Panc1 (cell line): ENCODE results near the gene ARHGEF35.
"Not testable (repeated sequence)": the region's sequence is repeated elsewhere in the genome, so short reads cannot be mapped to it uniquely, and the experiment has no call there.

Source experiments
- CTCF ChIP-seq: fragments of 450-650 bp; IDR thresholded peaks from 2 replicates; pipeline ENCODE4 v1.5.1; 2017; ENCODE audit warnings: mild to moderate bottlenecking
- POLR2AphosphoS5 ChIP-seq: IDR thresholded peaks from 2 replicates; pipeline ENCODE4 v1.6.1; 2012; ENCODE audit warnings: mild to moderate bottlenecking, low read depth, low read length, moderate library complexity
- SIN3A ChIP-seq: IDR thresholded peaks from 2 replicates; pipeline ENCODE4 v1.6.1; 2012; ENCODE audit warnings: low read depth, mild to moderate bottlenecking, low read length, moderate library complexity, borderline replicate concordance; ENCODE audit not compliant: insufficient read depth
- TCF7L2 ChIP-seq: IDR thresholded peaks from 2 replicates; pipeline ENCODE4 v1.6.1; 2011; ENCODE audit warnings: mild to moderate bottlenecking, low read depth, low read length, inconsistent platforms
- TF ChIP-seq, protein P1 (sequence below), 2 experiments: IDR thresholded peaks; 2 replicates each; pipeline ENCODE4 v1.6.1; 2011 to 2012; ENCODE audit warnings: low read depth in 2 of 2, control low read depth in 1 of 2, low read length in 1 of 2, mild to moderate bottlenecking in 1 of 2, moderate library complexity in 1 of 2; ENCODE audit not compliant: insufficient read depth in 1 of 2

- TF ChIP-seq CTCF, TCF7L2, POLR2AphosphoS5, SIN3A: not testable (repeated sequence)
- TF ChIP-seq, protein P1, sequence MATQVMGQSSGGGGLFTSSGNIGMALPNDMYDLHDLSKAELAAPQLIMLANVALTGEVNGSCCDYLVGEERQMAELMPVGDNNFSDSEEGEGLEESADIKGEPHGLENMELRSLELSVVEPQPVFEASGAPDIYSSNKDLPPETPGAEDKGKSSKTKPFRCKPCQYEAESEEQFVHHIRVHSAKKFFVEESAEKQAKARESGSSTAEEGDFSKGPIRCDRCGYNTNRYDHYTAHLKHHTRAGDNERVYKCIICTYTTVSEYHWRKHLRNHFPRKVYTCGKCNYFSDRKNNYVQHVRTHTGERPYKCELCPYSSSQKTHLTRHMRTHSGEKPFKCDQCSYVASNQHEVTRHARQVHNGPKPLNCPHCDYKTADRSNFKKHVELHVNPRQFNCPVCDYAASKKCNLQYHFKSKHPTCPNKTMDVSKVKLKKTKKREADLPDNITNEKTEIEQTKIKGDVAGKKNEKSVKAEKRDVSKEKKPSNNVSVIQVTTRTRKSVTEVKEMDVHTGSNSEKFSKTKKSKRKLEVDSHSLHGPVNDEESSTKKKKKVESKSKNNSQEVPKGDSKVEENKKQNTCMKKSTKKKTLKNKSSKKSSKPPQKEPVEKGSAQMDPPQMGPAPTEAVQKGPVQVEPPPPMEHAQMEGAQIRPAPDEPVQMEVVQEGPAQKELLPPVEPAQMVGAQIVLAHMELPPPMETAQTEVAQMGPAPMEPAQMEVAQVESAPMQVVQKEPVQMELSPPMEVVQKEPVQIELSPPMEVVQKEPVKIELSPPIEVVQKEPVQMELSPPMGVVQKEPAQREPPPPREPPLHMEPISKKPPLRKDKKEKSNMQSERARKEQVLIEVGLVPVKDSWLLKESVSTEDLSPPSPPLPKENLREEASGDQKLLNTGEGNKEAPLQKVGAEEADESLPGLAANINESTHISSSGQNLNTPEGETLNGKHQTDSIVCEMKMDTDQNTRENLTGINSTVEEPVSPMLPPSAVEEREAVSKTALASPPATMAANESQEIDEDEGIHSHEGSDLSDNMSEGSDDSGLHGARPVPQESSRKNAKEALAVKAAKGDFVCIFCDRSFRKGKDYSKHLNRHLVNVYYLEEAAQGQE (IDR thresholded peaks at IDR 0.05; ENCODE audit: insufficient read depth in 1 of 2, low read depth in 2 of 2, low read length in 1 of 2), result not testable (repeated sequence)
Observed at GRCh38 chr7:144218581-144218980, 22.9 kb upstream of the ARHGEF35 start.
